ENCODE data around the gene OSBP. TPM values are rescaled to one million over a fixed set of nuclear protein-coding genes. Genes with fewer than 3 reads are reported as not detected.

The OSBP gene
- total RNA-seq (2022; extraction: Qiagen RNA extraction; ENCODE audit: low read depth): 27.5 to 29.8 TPM (median 28.9 TPM) in 5 replicates

GRCh38 chr11:59615637-59616395 lies at the start of gene OSBP:
Gene OSBP (minus strand): TSS chr11:59615774. CDS start chr11:59615664, 110 bp downstream.

Other genes starting within 250 kb of the OSBP start
- not detected in 5 replicates for gene OR5A2, start 189.4 kb downstream of the OSBP start, total RNA-seq (2022; extraction: Qiagen RNA extraction; ENCODE audit: low read depth)
- gene OR5A1, start 179.3 kb downstream of the OSBP start, total RNA-seq (2022; extraction: Qiagen RNA extraction; ENCODE audit: low read depth): not detected in 5 replicates
- gene OR4D6, start 158.8 kb downstream of the OSBP start, total RNA-seq (2022; extraction: Qiagen RNA extraction; ENCODE audit: low read depth): not detected in 5 replicates
- not detected in 5 replicates for gene OR4D10, start 142.5 kb downstream of the OSBP start, total RNA-seq (2022; extraction: Qiagen RNA extraction; ENCODE audit: low read depth)
- gene OR4D11, start 112.2 kb downstream of the OSBP start, total RNA-seq (2022; extraction: Qiagen RNA extraction; ENCODE audit: low read depth): not detected in 5 replicates
- gene OR4D9, start 104.2 kb downstream of the OSBP start, total RNA-seq (2022; extraction: Qiagen RNA extraction; ENCODE audit: low read depth): not detected in 5 replicates
- gene PATL1, start 53.3 kb upstream of the OSBP start, total RNA-seq (2022; extraction: Qiagen RNA extraction; ENCODE audit: low read depth): 41.9 to 50.6 TPM (median 48.1 TPM) in 5 replicates
- not detected in 5 replicates for gene OR10V1, start 98.1 kb upstream of the OSBP start, total RNA-seq (2022; extraction: Qiagen RNA extraction; ENCODE audit: low read depth)
- 23.1 to 27.2 TPM (median 25.8 TPM) in 5 replicates for gene STX3, start 139.6 kb upstream of the OSBP start, total RNA-seq (2022; extraction: Qiagen RNA extraction; ENCODE audit: low read depth)
- 62.6 to 68.1 TPM (median 66.4 TPM) in 5 replicates for gene MRPL16, start 195.0 kb upstream of the OSBP start, total RNA-seq (2022; extraction: Qiagen RNA extraction; ENCODE audit: low read depth)
- not detected in 5 replicates for gene CBLIF, start 229.7 kb upstream of the OSBP start, total RNA-seq (2022; extraction: Qiagen RNA extraction; ENCODE audit: low read depth)